Activated CD4-positive, alpha-beta T cell treated with anti-CD3 and anti-CD28 coated beads for 36 hours (primary cell): ENCODE data around the gene SPRED2. TPM values are rescaled to one million over a fixed set of nuclear protein-coding genes. Genes with fewer than 3 reads are reported as not detected.

Experiments
- ATAC-seq: fragments of 200-7000 bp; cut with Tn5 transposase; one replicate; pipeline ENCODE4 v1.10.0; 2021; ENCODE audit warnings: mild to moderate bottlenecking, moderate library complexity
- CTCF ChIA-PET: fragments of 350-600 bp; sonication (Branson Sonifier 250); formaldehyde crosslinking; loops from one replicate; lab custom pipeline; 2021; ENCODE audit warnings: antibody characterized with exemption; lab: Charles Lee
- POLR2A ChIA-PET: fragments of 350-600 bp; sonication (Branson Sonifier 250); formaldehyde crosslinking; loops from one replicate; lab custom pipeline; 2021; ENCODE audit warnings: antibody characterized with exemption, inconsistent platforms; lab: Charles Lee
- DNase-seq: peaks from one replicate; pipeline ENCODE4 v3.0.0-alpha.2; 2020
- H3K27ac Mint-ChIP-seq: one replicate; pipeline ENCODE4 v1.8.0; 2021; ENCODE audit warnings: mixed read lengths
- H3K27me3 Mint-ChIP-seq: one replicate; pipeline ENCODE4 v1.8.0; 2021; ENCODE audit warnings: mixed read lengths
- H3K36me3 Mint-ChIP-seq: one replicate; pipeline ENCODE4 v1.8.0; 2021; ENCODE audit warnings: low read depth, mixed read lengths
- H3K4me1 Mint-ChIP-seq: one replicate; pipeline ENCODE4 v1.8.0; 2021; ENCODE audit warnings: mixed read lengths
- H3K4me3 Mint-ChIP-seq: one replicate; pipeline ENCODE4 v1.8.0; 2021; ENCODE audit warnings: mild to moderate bottlenecking, moderate library complexity, mixed read lengths
- H3K9me3 Mint-ChIP-seq: one replicate; pipeline ENCODE4 v1.8.0; 2021; ENCODE audit warnings: low read depth, mixed read lengths
- intact Hi-C, 2 experiments: fragments of 100-400 bp; cut with DNase I in 1 of 2; cut with micrococcal nuclease in 1 of 2; formaldehyde crosslinking; loops; one replicate each; pipeline versions ENCODE4 v1.14.2 to v1.15.1; 2022 to 2024; cut with DNase I, micrococcal nuclease
- total RNA-seq, 2 experiments: library from RNA; stranded (reverse); gene quantifications; one replicate each; pipeline ENCODE4 v1.2.3, GENCODE V29; 2021

The SPRED2 gene
- total RNA-seq, 2 experiments from 2014 or later, result 6.7 to 7.9 TPM

DNA sequence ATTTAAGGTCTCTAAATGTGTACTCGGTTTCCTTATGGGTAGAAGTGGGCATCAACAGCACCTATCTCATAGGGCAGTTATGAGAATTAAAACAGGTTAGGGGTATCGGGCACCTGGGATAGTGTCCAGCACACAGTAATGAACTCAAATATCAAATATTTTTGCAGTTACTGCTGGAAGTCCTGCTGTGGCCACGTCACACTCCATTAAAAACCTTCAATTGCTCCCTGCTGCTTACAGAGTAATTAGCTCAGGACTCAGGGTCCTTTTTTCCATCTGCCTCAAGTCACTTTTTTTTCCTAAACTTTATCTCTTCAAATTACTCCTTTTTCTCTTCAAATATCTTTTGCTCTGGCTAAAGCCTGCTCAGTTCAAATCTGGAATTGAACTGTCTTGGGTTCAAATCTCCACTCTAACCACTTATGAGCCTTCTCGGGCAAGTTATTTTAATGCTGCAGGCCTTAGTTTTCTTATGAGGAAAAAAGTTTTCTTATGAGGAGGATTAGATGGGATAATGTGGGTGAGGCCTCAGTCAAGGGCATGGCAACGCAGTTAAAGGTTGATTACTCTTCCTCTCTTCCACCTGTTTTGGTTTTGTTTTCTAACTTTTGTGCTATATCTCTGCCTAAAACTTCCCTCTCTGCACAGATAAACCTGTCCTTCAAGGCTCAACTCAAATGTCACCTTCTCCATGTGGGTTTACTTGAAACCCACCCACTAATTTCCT lies 36.6 kb downstream of the SPRED2 start:
- Mint-ChIP-seq H3K4me3 (no peak overlapping the region), H3K27me3 (peaks cover 4% of the 10 kb centered on the region), H3K36me3 (no peaks in the 10 kb centered on the region), H3K4me1 (peaks cover 19% of the 10 kb centered on the region), H3K27ac (no peak overlapping the region), H3K9me3 (no peaks in the 10 kb centered on the region)
- ChIA-PET POLR2A (interaction anchor here (0.5 kb wide), 1 partner anchor 36 kb away, joined by 3 read pairs; no protein-coding TSS in a partner anchor), CTCF (interaction anchor here (1.5 to 1.7 kb wide), 2 partner anchors 21 to 44 kb away, joined by 4 read pairs; no protein-coding TSS in a partner anchor)
- no peak for DNase-seq
- intact Hi-C loops, result no loop called here
- ATAC-seq, result no peak

DNA sequence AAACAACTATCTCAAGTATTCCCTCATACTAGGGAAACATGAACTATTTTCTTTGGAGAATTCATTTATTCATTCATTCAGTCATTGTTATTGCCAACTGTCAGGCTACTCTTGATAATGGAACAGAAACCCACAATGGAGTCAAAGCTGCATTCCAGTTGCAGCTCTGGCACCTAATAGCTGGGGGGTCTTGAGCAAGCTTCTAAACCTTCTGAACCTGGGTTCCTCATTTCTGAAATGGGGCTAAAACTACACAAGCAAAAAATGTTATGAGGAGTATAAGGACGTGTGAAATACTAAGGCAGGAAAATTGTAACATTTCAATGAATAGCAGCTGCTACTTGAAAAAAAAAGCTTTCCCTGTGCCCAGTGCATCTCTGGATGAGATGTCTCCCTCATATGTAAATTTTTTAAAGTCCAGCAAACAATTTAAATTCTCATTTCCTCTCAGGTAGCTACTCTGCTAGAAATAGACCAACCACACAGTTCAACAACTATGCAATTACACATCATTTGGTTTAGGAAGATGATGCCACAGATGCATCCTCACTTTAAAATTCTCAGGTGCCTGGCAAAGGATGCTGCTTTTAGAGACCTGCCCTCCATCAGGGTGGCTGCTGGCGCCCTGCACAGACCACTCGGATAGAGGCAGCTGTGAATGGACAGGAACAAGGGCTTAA lies 38.5 kb downstream of the SPRED2 start:
- Mint-ChIP-seq H3K4me3 (no peak overlapping the region), H3K9me3 (no peaks in the 10 kb centered on the region), H3K27me3 (peaks cover 4% of the 10 kb centered on the region), H3K27ac (no peak overlapping the region), H3K36me3 (no peaks in the 10 kb centered on the region), H3K4me1 (peaks cover 33% of the 10 kb centered on the region)
- CTCF ChIA-PET, result no interaction called here
- intact Hi-C loops, result no loop called here
- POLR2A ChIA-PET, result no interaction called here
- ATAC-seq (no peak), DNase-seq (no peak)

DNA sequence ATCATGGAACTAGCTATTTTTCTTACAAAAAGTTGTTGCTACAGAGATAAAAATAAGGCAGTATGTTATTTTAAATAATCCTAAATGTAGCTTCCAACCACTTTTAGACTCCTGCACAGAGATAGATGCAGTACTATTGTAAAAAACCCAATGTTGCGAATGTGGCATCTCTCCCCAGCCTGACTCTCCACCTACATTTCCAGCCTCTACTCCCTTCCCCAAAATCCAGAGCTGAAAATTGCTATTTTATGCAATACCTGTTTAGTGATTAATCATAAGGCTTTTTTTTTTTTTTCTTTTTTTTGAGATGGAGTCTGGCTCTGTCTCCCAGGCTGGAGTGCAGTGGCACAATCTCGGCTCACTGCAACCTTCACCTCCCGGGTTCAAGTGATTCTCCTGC lies 39.4 kb downstream of the SPRED2 start:
- ChIA-PET CTCF (interaction anchor here (0.5 to 0.8 kb wide), 3 partner anchors 43 to 827 kb away, joined by 3 to 5 read pairs (median 3); no protein-coding TSS in a partner anchor), POLR2A (no interaction called here)
- intact Hi-C loops, result no loop called here
- Mint-ChIP-seq H3K4me1 (peaks cover 36% of the 10 kb centered on the region), H3K36me3 (no peaks in the 10 kb centered on the region), H3K9me3 (no peaks in the 10 kb centered on the region), H3K4me3 (no peak overlapping the region), H3K27me3 (peaks cover 4% of the 10 kb centered on the region), H3K27ac (no peak overlapping the region)
- no peak for ATAC-seq
- DNase-seq, result no peak

DNA sequence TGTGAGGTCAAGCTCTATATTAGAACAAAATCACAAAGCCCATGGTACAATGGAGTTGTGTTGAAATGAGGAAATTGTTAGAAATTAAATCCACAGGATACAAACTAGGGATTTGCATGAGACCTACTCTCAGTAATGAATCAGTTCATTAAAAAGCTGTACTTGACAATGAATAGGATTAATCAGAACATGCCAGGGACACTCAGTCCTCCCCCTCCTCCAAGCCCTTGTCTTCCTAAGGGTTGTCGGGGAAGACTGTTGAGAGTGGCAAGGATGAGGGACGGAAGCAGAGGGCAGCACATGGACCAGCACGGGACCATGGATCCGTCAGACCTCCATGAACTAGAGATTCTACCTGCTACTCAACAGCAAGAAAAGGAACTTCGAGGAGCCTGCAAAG lies 39.8 kb downstream of the SPRED2 start:
- ATAC-seq (no peak), DNase-seq (no peak)
- H3K4me1 Mint-ChIP-seq, result peaks cover 31% of the 10 kb centered on the region
- no peak overlapping the region for H3K27ac Mint-ChIP-seq
- H3K36me3 Mint-ChIP-seq, result no peaks in the 10 kb centered on the region
- intact Hi-C loops, result no loop called here
- no peak overlapping the region for H3K4me3 Mint-ChIP-seq
- no peaks in the 10 kb centered on the region for H3K9me3 Mint-ChIP-seq
- CTCF ChIA-PET, result interaction anchor here (0.5 to 0.8 kb wide), 3 partner anchors 42 to 827 kb away, joined by 3 to 5 read pairs (median 3); no protein-coding TSS in a partner anchor
- POLR2A ChIA-PET, result no interaction called here
- H3K27me3 Mint-ChIP-seq, result peaks cover 4% of the 10 kb centered on the region

DNA sequence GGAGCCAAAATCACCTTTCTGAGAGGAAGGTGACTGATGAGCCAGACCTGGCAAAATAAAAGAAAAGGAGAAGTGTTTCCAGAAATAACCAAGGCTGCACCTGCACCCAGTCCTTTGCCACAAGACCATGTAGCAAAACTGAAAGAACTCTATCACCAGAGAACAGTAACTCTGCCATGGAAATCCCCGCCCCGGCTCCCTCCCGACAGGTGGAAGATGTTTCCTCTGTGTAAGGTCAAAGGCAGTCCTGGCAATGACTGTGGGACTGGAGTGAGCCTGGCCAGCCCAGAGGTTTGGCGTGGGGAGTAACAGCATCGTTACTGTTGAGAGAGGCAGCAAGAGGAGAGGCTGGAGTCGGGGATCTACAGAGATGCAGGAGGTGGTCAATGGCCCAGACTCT lies 42.3 kb downstream of the SPRED2 start:
- ATAC-seq (peak; percentile 85), DNase-seq (peak; percentile 67)
- no peaks in the 10 kb centered on the region for H3K36me3 Mint-ChIP-seq
- H3K4me1 Mint-ChIP-seq, result peaks cover 17% of the 10 kb centered on the region
- intact Hi-C loops, result no loop called here
- peaks cover 6% of the 10 kb centered on the region for H3K27me3 Mint-ChIP-seq
- H3K27ac Mint-ChIP-seq, result no peak overlapping the region
- ChIA-PET POLR2A (no interaction called here), CTCF (no interaction called here)
- no peak overlapping the region for H3K4me3 Mint-ChIP-seq
- H3K9me3 Mint-ChIP-seq, result no peaks in the 10 kb centered on the region

DNA sequence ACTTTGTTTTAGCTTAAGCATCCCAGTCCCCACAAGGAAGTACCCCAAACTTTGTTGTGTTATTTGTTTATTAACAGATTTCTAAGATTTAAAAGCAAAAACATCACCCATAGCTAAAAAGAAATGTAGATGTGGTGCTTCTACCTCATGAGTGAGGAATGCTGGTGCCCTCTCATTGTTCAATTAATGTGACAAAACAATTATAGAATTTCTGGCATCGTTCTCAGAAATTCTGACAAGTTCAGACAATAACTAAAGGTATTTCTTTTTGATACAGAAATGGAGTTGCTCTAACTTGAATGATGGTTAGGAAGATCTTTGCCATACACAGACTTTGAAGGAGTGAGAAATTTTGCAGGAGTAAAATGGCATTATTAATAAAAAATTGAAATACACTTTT lies 42.9 kb downstream of the SPRED2 start:
- intact Hi-C loops, result no loop called here
- no peak for DNase-seq
- Mint-ChIP-seq H3K27ac (no peak overlapping the region), H3K4me3 (no peak overlapping the region), H3K27me3 (peaks cover 6% of the 10 kb centered on the region), H3K9me3 (no peaks in the 10 kb centered on the region), H3K4me1 (peaks cover 17% of the 10 kb centered on the region), H3K36me3 (no peaks in the 10 kb centered on the region)
- ChIA-PET CTCF (no interaction called here), POLR2A (no interaction called here)
- no peak for ATAC-seq

DNA sequence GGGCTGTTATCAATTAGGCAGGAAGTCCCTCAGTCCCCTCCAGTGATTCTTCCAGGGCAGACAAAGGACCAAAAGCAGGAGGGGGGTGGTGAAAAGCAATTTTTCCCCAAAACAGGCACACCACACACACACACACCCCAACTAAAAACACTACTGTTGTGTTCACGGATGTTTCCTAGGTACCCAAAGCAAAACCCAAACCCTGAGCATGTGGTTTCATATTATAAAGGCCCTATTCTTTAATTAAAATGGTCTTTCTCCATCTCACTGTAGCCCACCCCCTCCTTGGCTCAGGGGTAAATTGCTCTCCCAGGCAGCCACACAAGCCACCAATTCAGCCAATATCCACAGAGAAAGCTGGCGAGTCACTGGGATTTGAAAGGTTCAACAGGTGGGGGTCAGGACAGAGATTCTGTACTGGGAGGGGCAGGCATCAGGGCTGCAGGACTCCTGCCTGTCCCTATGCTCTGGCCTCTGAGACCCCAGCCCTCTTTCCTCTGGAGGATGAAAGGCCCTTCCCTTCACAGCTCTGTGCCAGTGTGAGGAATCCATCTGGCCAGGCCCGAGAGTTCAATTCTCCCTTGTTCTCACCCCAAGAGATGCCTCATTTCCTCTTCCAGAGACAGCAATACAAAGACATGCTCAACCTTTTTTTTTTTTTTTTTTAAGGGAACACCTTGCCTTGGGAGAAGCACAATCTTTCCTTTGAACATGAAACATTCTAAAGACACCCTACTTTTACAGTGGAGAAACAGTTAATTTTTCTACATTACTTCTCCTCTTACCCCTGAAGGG lies 43.6 kb downstream of the SPRED2 start:
- peaks cover 19% of the 10 kb centered on the region for H3K4me1 Mint-ChIP-seq
- intact Hi-C loops, result no loop called here
- H3K4me3 Mint-ChIP-seq, result no peak overlapping the region
- ChIA-PET CTCF (no interaction called here), POLR2A (no interaction called here)
- no peak for DNase-seq
- H3K27ac Mint-ChIP-seq, result no peak overlapping the region
- no peak for ATAC-seq
- H3K27me3 Mint-ChIP-seq, result peaks cover 6% of the 10 kb centered on the region
- H3K9me3 Mint-ChIP-seq, result no peaks in the 10 kb centered on the region
- H3K36me3 Mint-ChIP-seq, result no peaks in the 10 kb centered on the region

DNA sequence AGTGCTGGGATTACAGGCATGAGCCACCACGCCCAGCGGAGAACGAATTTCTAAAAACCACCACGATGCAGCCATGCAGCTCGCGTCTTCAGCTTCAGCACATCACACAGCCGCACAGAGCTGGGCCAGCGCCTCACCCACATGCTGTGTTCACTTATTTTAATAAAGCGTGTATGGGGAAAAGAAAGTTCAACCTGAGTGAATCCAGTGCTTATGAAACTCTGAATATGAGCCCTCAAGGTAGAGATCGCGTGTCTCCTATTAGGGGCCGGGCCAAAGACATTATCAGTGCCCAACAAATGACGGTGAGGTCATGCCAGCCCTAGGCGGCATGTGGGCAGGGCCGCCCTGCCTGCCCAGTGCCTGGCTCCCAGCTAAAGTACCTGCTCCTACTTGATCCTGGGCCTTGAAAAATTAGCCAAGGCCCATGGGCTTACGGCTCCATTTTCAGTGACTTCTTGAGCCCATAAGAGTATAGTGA lies 44.3 kb downstream of the SPRED2 start:
- ChIA-PET POLR2A (no interaction called here), CTCF (no interaction called here)
- Mint-ChIP-seq H3K4me3 (no peak overlapping the region), H3K36me3 (no peaks in the 10 kb centered on the region), H3K27ac (no peak overlapping the region), H3K9me3 (no peaks in the 10 kb centered on the region), H3K27me3 (peaks cover 6% of the 10 kb centered on the region), H3K4me1 (peaks cover 26% of the 10 kb centered on the region)
- intact Hi-C loops, result no loop called here
- DNase-seq, result no peak
- ATAC-seq, result no peak

DNA sequence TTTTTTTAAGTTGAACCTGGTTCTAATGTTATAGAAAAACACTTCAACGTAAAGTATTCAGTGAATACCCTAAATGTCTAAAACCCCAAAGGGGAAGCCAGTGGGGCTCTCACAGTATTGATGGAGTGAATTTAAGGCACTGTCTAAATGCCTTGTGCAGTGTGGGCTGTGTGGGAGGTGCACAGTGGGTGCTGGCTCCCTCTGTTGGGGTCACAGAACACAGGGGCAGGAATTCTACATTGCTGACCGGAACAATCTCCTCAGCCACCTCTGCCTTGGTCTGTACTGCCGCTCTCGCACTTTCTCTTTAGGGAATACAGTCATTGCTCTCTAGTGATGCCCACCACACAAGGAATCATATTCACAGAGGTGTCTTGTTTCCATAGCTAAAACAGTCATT lies 45.4 kb downstream of the SPRED2 start:
- peaks cover 4% of the 10 kb centered on the region for H3K27me3 Mint-ChIP-seq
- no peak for DNase-seq
- ChIA-PET POLR2A (no interaction called here), CTCF (interaction anchor here (1.8 kb wide), 1 partner anchor 36 kb away, joined by 4 read pairs; no protein-coding TSS in a partner anchor)
- H3K36me3 Mint-ChIP-seq, result no peaks in the 10 kb centered on the region
- H3K4me3 Mint-ChIP-seq, result no peak overlapping the region
- no peaks in the 10 kb centered on the region for H3K9me3 Mint-ChIP-seq
- H3K4me1 Mint-ChIP-seq, result peaks cover 36% of the 10 kb centered on the region
- no peak overlapping the region for H3K27ac Mint-ChIP-seq
- no peak for ATAC-seq
- intact Hi-C loops, result no loop called here

DNA sequence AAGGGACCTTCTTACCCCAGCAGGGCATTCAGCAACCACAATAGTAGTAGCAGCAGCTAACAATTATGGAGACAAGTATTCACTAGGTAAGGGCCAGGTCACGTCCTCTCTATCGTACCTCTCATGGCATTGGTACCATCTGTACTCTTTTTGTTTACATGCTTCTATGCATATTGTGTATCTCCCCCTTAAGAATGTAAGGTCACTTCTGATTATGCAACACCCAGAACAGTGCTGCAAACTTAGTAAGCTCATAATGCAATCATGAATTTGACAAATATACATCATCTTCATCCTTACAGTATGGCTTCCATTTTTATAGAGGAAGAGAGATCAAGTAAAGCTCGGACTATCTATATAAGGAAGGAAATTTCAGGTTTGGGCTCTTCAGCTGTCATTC lies 46.1 kb downstream of the SPRED2 start:
- CTCF ChIA-PET, result interaction anchor here (1.8 kb wide), 1 partner anchor 36 kb away, joined by 4 read pairs; no protein-coding TSS in a partner anchor
- Mint-ChIP-seq H3K4me3 (no peak overlapping the region), H3K9me3 (no peaks in the 10 kb centered on the region), H3K4me1 (peaks cover 43% of the 10 kb centered on the region), H3K36me3 (no peaks in the 10 kb centered on the region), H3K27me3 (peaks cover 9% of the 10 kb centered on the region), H3K27ac (no peak overlapping the region)
- intact Hi-C loops, result no loop called here
- DNase-seq (no peak), ATAC-seq (no peak)
- POLR2A ChIA-PET, result no interaction called here
